Measurements from ENCODE around the gene TRERF1.

The TRERF1 gene

DNA sequence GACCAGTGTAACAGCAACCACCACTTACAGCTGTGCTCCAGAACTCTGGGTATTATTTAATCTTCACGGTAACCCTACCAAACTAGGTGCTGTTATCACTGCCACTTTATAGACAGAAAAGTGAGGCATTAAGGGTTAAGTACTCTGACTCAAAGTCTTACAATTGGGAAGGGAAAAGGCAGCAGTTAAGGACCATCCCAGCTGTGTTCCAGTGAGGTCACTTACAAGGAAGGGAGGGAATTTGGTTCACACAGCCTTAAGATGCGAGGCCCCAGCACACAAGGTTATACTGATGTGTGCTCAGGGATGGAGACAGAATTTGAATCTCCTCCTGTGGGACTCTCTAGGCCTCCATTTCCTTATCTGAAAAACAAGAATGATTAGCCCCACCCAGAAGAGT, 46.7 kb downstream of the TRERF1 start:
- Histone ChIP-seq H2AFZ (ENCODE audit: low read depth, low read length) (no peak overlapping the region), H4K8ac (ENCODE audit: low read length) (peak overlapping the region; percentile 4), H3K9ac (ENCODE audit: low read length) (peak overlapping the region; percentile 78), H2BK120ac (ENCODE audit: low read depth, low read length) (no peak overlapping the region), H2BK12ac (ENCODE audit: low read length in 2 of 2) (no peak overlapping the region), H2AK5ac (ENCODE audit: low read length, severe bottlenecking) (no peak overlapping the region), H3K27me3 (ENCODE audit: control insufficient read depth in 1 of 2, insufficient read depth in 1 of 2, low read length in 2 of 2) (no peaks in the 10 kb centered on the region), H2BK5ac (ENCODE audit: low read depth, low read length, poor library complexity, severe bottlenecking) (no peak overlapping the region), H3K9me3 (ENCODE audit: control insufficient read depth, low read length) (no peaks in the 10 kb centered on the region), H3K4me3 (ENCODE audit: insufficient read depth in 1 of 2, low read depth in 1 of 2, low read length in 2 of 2) (peak overlapping the region in 1 of 2 experiments; percentile 34), H3K27ac (ENCODE audit: low read length, poor library complexity, severe bottlenecking) (peak overlapping the region; percentile 61), H3K18ac (ENCODE audit: low read depth in 1 of 2, low read length in 2 of 2) (no peak overlapping the region), H3K4ac (ENCODE audit: low read depth in 1 of 2, low read length in 2 of 2) (peak overlapping the region in 1 of 2 experiments; percentile 38), H3K4me1 (ENCODE audit: control insufficient read depth, insufficient read depth, low read depth, low read length) (peaks cover 21% of the 10 kb centered on the region), H3K23ac (ENCODE audit: low read length in 2 of 2) (no peak overlapping the region), H3K14ac (ENCODE audit: low read length in 2 of 2) (no peak overlapping the region), H3K36me3 (ENCODE audit: control insufficient read depth in 1 of 2, insufficient read depth in 2 of 2, low read depth in 1 of 2, low read length in 2 of 2) (peaks cover 0 to 6% of the 10 kb centered on the region in 2 experiments), H3K79me1 (replicated peaks; ENCODE audit: low read length, poor library complexity, severe bottlenecking) (peaks cover 40% of the 10 kb centered on the region), H3K4me2 (ENCODE audit: low read length, poor library complexity, severe bottlenecking) (no peak overlapping the region), H4K91ac (ENCODE audit: low read length) (no peak overlapping the region), H2BK15ac (ENCODE audit: low read depth, poor library complexity, severe bottlenecking) (no peak overlapping the region)
- 14% methylated on average over 1 of the region's 2 CpGs for WGBS
- peak; percentile 72 for DNase-seq

DNA sequence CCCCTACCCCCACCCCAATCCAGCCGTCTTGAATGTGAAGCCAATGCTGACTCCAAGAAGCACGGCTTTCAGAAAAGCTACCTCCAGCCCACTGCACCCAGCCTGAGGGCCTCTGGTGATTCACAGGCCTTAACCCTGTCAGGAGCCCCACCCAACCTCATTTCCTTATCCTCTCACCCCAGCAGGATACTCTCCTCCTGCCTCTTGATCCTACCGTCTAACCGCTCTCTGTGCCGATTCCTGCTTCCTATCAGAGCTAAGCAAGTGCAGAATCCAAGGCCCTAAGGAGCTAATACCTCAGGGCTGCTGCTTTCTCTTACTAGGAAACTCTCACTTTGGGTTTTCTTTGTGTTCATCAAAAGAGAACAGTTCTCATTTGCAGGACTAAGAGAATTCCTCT, 47.2 kb downstream of the TRERF1 start:
- peak overlapping the region; percentile 61 for H3K27ac ChIP-seq (ENCODE audit: low read length, poor library complexity, severe bottlenecking)
- H2BK5ac ChIP-seq (ENCODE audit: low read depth, low read length, poor library complexity, severe bottlenecking), result no peak overlapping the region
- peak overlapping the region in 1 of 2 experiments; percentile 30 for H2BK12ac ChIP-seq (ENCODE audit: low read length in 2 of 2)
- H3K36me3 ChIP-seq (ENCODE audit: control insufficient read depth in 1 of 2, insufficient read depth in 2 of 2, low read depth in 1 of 2, low read length in 2 of 2), result peaks cover 0 to 6% of the 10 kb centered on the region in 2 experiments
- H2AFZ ChIP-seq (ENCODE audit: low read depth, low read length), result no peak overlapping the region
- no peak overlapping the region for H4K91ac ChIP-seq (ENCODE audit: low read length)
- H2BK120ac ChIP-seq (ENCODE audit: low read depth, low read length), result no peak overlapping the region
- peak overlapping the region; percentile 27 for H4K8ac ChIP-seq (ENCODE audit: low read length)
- H3K9me3 ChIP-seq (ENCODE audit: control insufficient read depth, low read length), result no peaks in the 10 kb centered on the region
- H3K4me3 ChIP-seq (ENCODE audit: insufficient read depth in 1 of 2, low read depth in 1 of 2, low read length in 2 of 2), result peak overlapping the region in 1 of 2 experiments; percentile 34
- peaks cover 45% of the 10 kb centered on the region for H3K79me1 ChIP-seq (replicated peaks; ENCODE audit: low read length, poor library complexity, severe bottlenecking)
- H3K4me2 ChIP-seq (ENCODE audit: low read length, poor library complexity, severe bottlenecking), result peak overlapping the region; percentile 10
- H3K9ac ChIP-seq (ENCODE audit: low read length), result peak overlapping the region; percentile 78
- H3K14ac ChIP-seq (ENCODE audit: low read length in 2 of 2), result no peak overlapping the region
- under 1% methylated on average over 5 of the region's 5 CpGs for WGBS
- peak overlapping the region in 1 of 2 experiments; percentile 21 for H3K18ac ChIP-seq (ENCODE audit: low read depth in 1 of 2, low read length in 2 of 2)
- no peaks in the 10 kb centered on the region for H3K27me3 ChIP-seq (ENCODE audit: control insufficient read depth in 1 of 2, insufficient read depth in 1 of 2, low read length in 2 of 2)
- H2AK5ac ChIP-seq (ENCODE audit: low read length, severe bottlenecking), result no peak overlapping the region
- no peak overlapping the region for H2BK15ac ChIP-seq (ENCODE audit: low read depth, poor library complexity, severe bottlenecking)
- no peak overlapping the region for H3K4ac ChIP-seq (ENCODE audit: low read depth in 1 of 2, low read length in 2 of 2)
- H3K4me1 ChIP-seq (ENCODE audit: control insufficient read depth, insufficient read depth, low read depth, low read length), result peaks cover 21% of the 10 kb centered on the region
- H3K23ac ChIP-seq (ENCODE audit: low read length in 2 of 2), result no peak overlapping the region
- DNase-seq, result peak; percentile 76

DNA sequence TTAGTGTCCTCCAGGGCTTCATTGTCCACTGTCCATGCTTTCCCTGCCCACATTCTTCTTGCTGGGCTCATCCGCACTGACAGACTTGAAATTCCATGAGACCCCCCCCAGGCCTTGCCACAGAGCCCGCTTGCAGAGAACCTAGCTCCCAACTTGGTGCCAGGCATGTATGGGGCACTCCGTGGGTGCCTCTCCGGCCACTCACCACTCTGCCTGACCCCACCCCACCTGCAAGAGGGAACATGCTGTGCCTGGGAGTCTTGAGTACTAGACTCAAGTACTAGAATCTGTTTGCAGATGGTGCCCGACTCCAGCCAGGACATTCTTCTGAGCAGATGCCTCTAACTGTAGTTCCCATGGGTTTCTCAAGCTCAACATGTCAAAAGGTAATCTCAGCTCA, 47.9 kb downstream of the TRERF1 start:
- Histone ChIP-seq H2AFZ (ENCODE audit: low read depth, low read length) (no peak overlapping the region), H3K14ac (ENCODE audit: low read length in 2 of 2) (peak overlapping the region in 1 of 2 experiments; percentile 44), H3K23ac (ENCODE audit: low read length in 2 of 2) (peak overlapping the region in 1 of 2 experiments; percentile 9), H2BK120ac (ENCODE audit: low read depth, low read length) (peak overlapping the region; percentile 38), H2AK5ac (ENCODE audit: low read length, severe bottlenecking) (peak overlapping the region; percentile 65), H3K4me3 (ENCODE audit: insufficient read depth in 1 of 2, low read depth in 1 of 2, low read length in 2 of 2) (peak overlapping the region in 1 of 2 experiments; percentile 27), H2BK12ac (ENCODE audit: low read length in 2 of 2) (peak overlapping the region; percentile 51 to 63), H4K91ac (ENCODE audit: low read length) (peak overlapping the region; percentile 47), H4K8ac (ENCODE audit: low read length) (peak overlapping the region; percentile 82), H2BK5ac (ENCODE audit: low read depth, low read length, poor library complexity, severe bottlenecking) (peak overlapping the region; percentile 49), H3K4me1 (ENCODE audit: control insufficient read depth, insufficient read depth, low read depth, low read length) (peaks cover 21% of the 10 kb centered on the region), H3K27ac (ENCODE audit: low read length, poor library complexity, severe bottlenecking) (peak overlapping the region; percentile 24), H3K9ac (ENCODE audit: low read length) (peak overlapping the region; percentile 78), H3K4ac (ENCODE audit: low read depth in 1 of 2, low read length in 2 of 2) (peak overlapping the region; percentile 69 to 73), H3K18ac (ENCODE audit: low read depth in 1 of 2, low read length in 2 of 2) (peak overlapping the region; percentile 67 to 88), H3K9me3 (ENCODE audit: control insufficient read depth, low read length) (no peaks in the 10 kb centered on the region), H3K27me3 (ENCODE audit: control insufficient read depth in 1 of 2, insufficient read depth in 1 of 2, low read length in 2 of 2) (no peaks in the 10 kb centered on the region), H3K36me3 (ENCODE audit: control insufficient read depth in 1 of 2, insufficient read depth in 2 of 2, low read depth in 1 of 2, low read length in 2 of 2) (peaks cover 0 to 6% of the 10 kb centered on the region in 2 experiments), H2BK15ac (ENCODE audit: low read depth, poor library complexity, severe bottlenecking) (peak overlapping the region; percentile 54), H3K79me1 (replicated peaks; ENCODE audit: low read length, poor library complexity, severe bottlenecking) (peaks cover 49% of the 10 kb centered on the region), H3K4me2 (ENCODE audit: low read length, poor library complexity, severe bottlenecking) (no peak overlapping the region)
- WGBS, result 89% methylated on average over 5 of the region's 5 CpGs
- no peak for DNase-seq

DNA sequence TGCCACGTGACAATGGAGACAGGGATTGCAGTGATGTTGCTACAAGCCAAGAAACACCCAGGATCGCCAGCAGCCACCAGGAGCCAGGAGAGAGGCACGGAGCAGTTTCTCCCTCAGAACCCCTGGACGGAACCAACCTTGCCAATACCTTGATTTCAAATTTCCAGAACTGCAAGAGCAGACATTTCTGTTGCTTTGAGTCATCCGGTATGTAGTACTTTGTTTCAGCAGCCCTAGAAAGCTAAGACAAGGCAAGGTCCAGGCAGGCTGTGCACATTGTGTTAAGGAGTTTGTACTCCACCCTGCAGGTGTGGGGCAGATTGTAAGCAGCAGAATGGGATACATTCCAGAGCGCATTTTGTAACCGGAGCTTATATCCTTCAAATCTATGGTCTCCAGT, 48.3 kb downstream of the TRERF1 start:
- peak overlapping the region in 1 of 2 experiments; percentile 69 for H3K4ac ChIP-seq (ENCODE audit: low read depth in 1 of 2, low read length in 2 of 2)
- peak overlapping the region in 1 of 2 experiments; percentile 36 for H3K23ac ChIP-seq (ENCODE audit: low read length in 2 of 2)
- H3K79me1 ChIP-seq (replicated peaks; ENCODE audit: low read length, poor library complexity, severe bottlenecking), result peaks cover 53% of the 10 kb centered on the region
- peak overlapping the region in 1 of 2 experiments; percentile 75 for H2BK12ac ChIP-seq (ENCODE audit: low read length in 2 of 2)
- H3K9ac ChIP-seq (ENCODE audit: low read length), result no peak overlapping the region
- H3K4me3 ChIP-seq (ENCODE audit: insufficient read depth in 1 of 2, low read depth in 1 of 2, low read length in 2 of 2), result peak overlapping the region in 1 of 2 experiments; percentile 27
- H2BK5ac ChIP-seq (ENCODE audit: low read depth, low read length, poor library complexity, severe bottlenecking), result no peak overlapping the region
- H2BK15ac ChIP-seq (ENCODE audit: low read depth, poor library complexity, severe bottlenecking), result no peak overlapping the region
- H4K91ac ChIP-seq (ENCODE audit: low read length), result no peak overlapping the region
- peak overlapping the region; percentile 65 for H2AK5ac ChIP-seq (ENCODE audit: low read length, severe bottlenecking)
- no peak overlapping the region for H2AFZ ChIP-seq (ENCODE audit: low read depth, low read length)
- H2BK120ac ChIP-seq (ENCODE audit: low read depth, low read length), result peak overlapping the region; percentile 38
- H3K9me3 ChIP-seq (ENCODE audit: control insufficient read depth, low read length), result no peaks in the 10 kb centered on the region
- WGBS, result 88% methylated on average over 7 of the region's 7 CpGs
- peaks cover 21% of the 10 kb centered on the region for H3K4me1 ChIP-seq (ENCODE audit: control insufficient read depth, insufficient read depth, low read depth, low read length)
- no peak overlapping the region for H4K8ac ChIP-seq (ENCODE audit: low read length)
- no peak overlapping the region for H3K14ac ChIP-seq (ENCODE audit: low read length in 2 of 2)
- peak overlapping the region; percentile 67 to 88 for H3K18ac ChIP-seq (ENCODE audit: low read depth in 1 of 2, low read length in 2 of 2)
- no peaks in the 10 kb centered on the region for H3K27me3 ChIP-seq (ENCODE audit: control insufficient read depth in 1 of 2, insufficient read depth in 1 of 2, low read length in 2 of 2)
- peak; percentile 19 for DNase-seq
- H3K27ac ChIP-seq (ENCODE audit: low read length, poor library complexity, severe bottlenecking), result no peak overlapping the region
- peaks cover 0 to 6% of the 10 kb centered on the region in 2 experiments for H3K36me3 ChIP-seq (ENCODE audit: control insufficient read depth in 1 of 2, insufficient read depth in 2 of 2, low read depth in 1 of 2, low read length in 2 of 2)
- H3K4me2 ChIP-seq (ENCODE audit: low read length, poor library complexity, severe bottlenecking), result no peak overlapping the region

All from mesenchymal stem cell (in vitro differentiated cells and primary cell).